Natural killer cell treated with Interleukin-12 subunit alpha and Interleukin-12 subunit beta and Interleukin-15 and Interleukin-18, amount 100 ng/mL, for 72 hours (primary cell): Measurements from ENCODE around the gene RPUSD4. TPM values are rescaled to one million over a fixed set of nuclear protein-coding genes. Genes with fewer than 3 reads are reported as not detected.

Experiments
- ATAC-seq, 2 donors: fragments of 150-1000 bp; cut with Tn5 transposase in 1 of 2; sonication (Bioruptor Pico), chemical (Tn5 transposase) in 1 of 2; 2 replicates each; pipeline ENCODE4 v1.10.0; 2021
- DNase-seq: peaks from one replicate; pipeline ENCODE4 v3.0.0; 2022; ENCODE audit warnings: low spot score
- H3K27ac Mint-ChIP-seq, 2 donors: 1 replicate in 1 of 2; 2 replicates in 1 of 2; pipeline ENCODE4 v1.8.0; 2022; ENCODE audit warnings: mixed read lengths in 2 of 2, mild to moderate bottlenecking in 1 of 2, moderate library complexity in 1 of 2
- H3K27me3 Mint-ChIP-seq, 2 donors: 1 replicate in 1 of 2; 2 replicates in 1 of 2; pipeline ENCODE4 v1.8.0; 2022; ENCODE audit warnings: mixed read lengths in 2 of 2
- H3K36me3 Mint-ChIP-seq: one replicate; pipeline ENCODE4 v1.8.0; 2022; ENCODE audit warnings: mixed read lengths
- H3K4me1 Mint-ChIP-seq, 2 donors: 1 replicate in 1 of 2; 2 replicates in 1 of 2; pipeline ENCODE4 v1.8.0; 2022; ENCODE audit warnings: low read depth in 2 of 2, mixed read lengths in 2 of 2, mild to moderate bottlenecking in 1 of 2
- H3K4me3 Mint-ChIP-seq: one replicate; pipeline ENCODE4 v1.8.0; 2022; ENCODE audit warnings: mixed read lengths
- H3K9me3 Mint-ChIP-seq: 2 replicates; pipeline ENCODE4 v1.8.0; 2022; ENCODE audit warnings: mixed read lengths
- total RNA-seq, 2 donors: library from RNA; stranded (reverse); gene quantifications; one replicate each; pipeline ENCODE4 v1.2.3, GENCODE V29; 2022

RPUSD4 gene
- total RNA-seq, 2 donors from 2014 or later: 36.5 to 53.5 TPM

DNA sequence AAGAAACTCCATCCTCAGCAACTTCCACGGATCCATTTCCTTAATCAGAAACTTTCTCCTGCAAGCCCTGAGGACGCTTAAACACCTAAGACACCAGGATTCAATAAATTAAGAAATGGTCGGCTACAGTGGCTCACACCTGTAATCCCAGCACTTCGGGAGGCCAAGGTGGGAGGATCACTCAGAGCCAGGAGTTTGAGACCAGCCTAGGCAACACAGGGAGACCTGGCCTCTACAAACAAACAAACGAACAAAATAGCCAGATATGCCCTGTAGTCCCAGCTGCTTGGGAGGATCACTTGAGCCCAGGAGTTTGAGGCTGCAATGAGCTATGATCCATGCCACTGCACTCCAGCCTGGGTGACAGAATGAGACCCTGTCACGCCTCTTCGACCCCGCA is 46.7 kb downstream of the RPUSD4 start:
- Mint-ChIP-seq H3K36me3 (no peaks in the 10 kb centered on the region), H3K27ac (no peak overlapping the region), H3K4me3 (no peak overlapping the region), H3K9me3 (no peaks in the 10 kb centered on the region), H3K27me3 (peaks cover 0 to 10% of the 10 kb centered on the region in 2 donors), H3K4me1 (no peaks in the 10 kb centered on the region)
- ATAC-seq (no peak), DNase-seq (no peak)

- H3K27ac Mint-ChIP-seq: no peak overlapping the region
- no peaks in the 10 kb centered on the region for H3K36me3 Mint-ChIP-seq
- ATAC-seq (no peak), DNase-seq (no peak)
- H3K4me3 Mint-ChIP-seq: no peak overlapping the region
- no peaks in the 10 kb centered on the region for H3K4me1 Mint-ChIP-seq
- H3K27me3 Mint-ChIP-seq: peaks cover 0 to 10% of the 10 kb centered on the region in 2 donors
- H3K9me3 Mint-ChIP-seq: no peaks in the 10 kb centered on the region
Measured at GRCh38 chr11:126163779-126164178, 47.7 kb downstream of the RPUSD4 start.

GRCh38 chr11:126163074-126163700 is 48.3 kb downstream of the RPUSD4 start:
- H3K36me3 Mint-ChIP-seq: no peaks in the 10 kb centered on the region
- H3K4me1 Mint-ChIP-seq: no peaks in the 10 kb centered on the region
- peaks cover 0 to 10% of the 10 kb centered on the region in 2 donors for H3K27me3 Mint-ChIP-seq
- DNase-seq (peak; percentile 5), ATAC-seq (no peak)
- H3K4me3 Mint-ChIP-seq: no peak overlapping the region
- no peaks in the 10 kb centered on the region for H3K9me3 Mint-ChIP-seq
- no peak overlapping the region for H3K27ac Mint-ChIP-seq

GRCh38 chr11:126162306-126163030 is 49.0 kb downstream of the RPUSD4 start:
- Mint-ChIP-seq H3K36me3 (no peaks in the 10 kb centered on the region), H3K27me3 (peaks cover 0 to 10% of the 10 kb centered on the region in 2 donors), H3K4me3 (no peak overlapping the region), H3K4me1 (no peaks in the 10 kb centered on the region), H3K27ac (no peak overlapping the region), H3K9me3 (no peaks in the 10 kb centered on the region)
- ATAC-seq (no peak), DNase-seq (peak; percentile 51)

GRCh38 chr11:126161023-126161391 is 50.4 kb downstream of the RPUSD4 start:
- Mint-ChIP-seq H3K4me3 (no peak overlapping the region), H3K27ac (no peak overlapping the region), H3K27me3 (peaks cover 0 to 6% of the 10 kb centered on the region in 2 donors), H3K9me3 (no peaks in the 10 kb centered on the region), H3K36me3 (no peaks in the 10 kb centered on the region), H3K4me1 (no peaks in the 10 kb centered on the region)
- DNase-seq (peak; percentile 49), ATAC-seq (no peak)

DNA sequence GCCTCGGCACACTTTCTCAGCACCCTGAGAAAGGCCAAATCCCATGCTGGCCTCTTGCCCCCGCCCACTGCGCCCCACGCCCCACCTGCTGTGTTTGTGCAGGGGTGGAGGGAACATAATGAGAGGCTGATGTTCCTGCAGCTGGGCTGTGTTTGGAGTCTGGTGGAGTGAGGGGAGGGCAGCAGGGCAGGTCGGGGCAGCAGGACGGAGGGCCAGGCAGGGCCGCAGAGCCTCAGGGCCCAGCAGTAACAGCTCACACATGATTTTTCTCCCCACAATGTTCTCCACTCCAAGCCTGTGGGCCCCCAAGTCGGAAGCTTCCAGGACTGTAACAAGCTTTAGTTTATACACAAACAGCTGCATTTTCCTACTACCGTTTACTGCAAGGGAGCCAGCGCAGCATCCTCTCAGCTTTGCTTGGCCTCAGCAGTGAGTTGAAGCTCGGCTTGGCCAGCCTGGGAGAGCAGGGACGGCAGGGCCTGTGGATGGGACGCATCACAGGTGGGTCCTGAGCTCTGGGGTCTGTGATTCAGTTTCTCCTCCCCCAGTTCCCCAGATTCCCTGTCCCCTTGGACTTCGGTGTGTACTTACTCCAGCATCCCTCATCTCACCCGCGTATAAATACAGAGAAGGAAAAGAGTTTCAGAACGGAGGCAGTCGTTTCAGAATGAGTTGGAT is 51.0 kb downstream of the RPUSD4 start:
- Mint-ChIP-seq H3K4me3 (no peak overlapping the region), H3K9me3 (no peaks in the 10 kb centered on the region), H3K4me1 (no peaks in the 10 kb centered on the region), H3K27me3 (peaks cover 3 to 4% of the 10 kb centered on the region in 2 donors), H3K27ac (no peak overlapping the region), H3K36me3 (no peaks in the 10 kb centered on the region)
- ATAC-seq: no peak
- peak; percentile 59 for DNase-seq

DNA sequence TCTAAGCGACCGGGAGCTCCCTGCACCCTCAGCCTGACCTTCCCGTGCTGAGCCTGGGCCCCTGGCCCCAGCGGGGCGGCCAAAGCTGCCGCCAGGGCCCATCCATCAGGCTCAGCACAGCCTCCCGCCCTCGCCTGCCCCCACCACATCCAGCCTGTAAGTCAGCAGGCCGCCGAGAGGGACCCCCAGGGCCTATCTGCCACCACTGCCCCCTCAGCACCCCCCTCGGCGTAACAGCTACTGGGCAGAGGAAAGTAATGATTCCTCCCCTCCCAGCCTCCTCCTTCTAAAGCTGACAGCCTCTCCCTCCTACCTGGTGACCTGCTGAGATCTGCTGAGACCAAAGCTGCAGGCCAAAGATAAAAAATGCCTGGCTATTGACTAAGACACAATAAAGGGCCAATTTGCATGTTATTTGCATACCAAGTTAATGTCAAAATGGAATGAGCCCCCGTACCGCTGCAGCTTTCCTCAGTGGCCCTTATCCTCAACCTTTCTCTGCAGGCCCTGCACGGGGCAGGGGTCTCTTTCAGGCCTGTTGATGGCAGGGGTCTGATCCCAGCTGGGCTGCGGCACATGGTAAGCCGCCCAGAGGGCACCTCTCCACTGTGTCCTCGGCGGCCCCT is 51.6 kb downstream of the RPUSD4 start:
- no peaks in the 10 kb centered on the region for H3K4me1 Mint-ChIP-seq
- H3K27me3 Mint-ChIP-seq: peaks cover 2 to 6% of the 10 kb centered on the region in 2 donors
- DNase-seq: peak; percentile 56
- no peaks in the 10 kb centered on the region for H3K9me3 Mint-ChIP-seq
- no peaks in the 10 kb centered on the region for H3K36me3 Mint-ChIP-seq
- H3K4me3 Mint-ChIP-seq: no peak overlapping the region
- H3K27ac Mint-ChIP-seq: no peak overlapping the region
- ATAC-seq: peak in 1 of 2 donors; percentile 22

GRCh38 chr11:126158054-126158791 is 53.2 kb downstream of the RPUSD4 start:
- ATAC-seq: no peak
- H3K4me1 Mint-ChIP-seq: no peaks in the 10 kb centered on the region
- no peaks in the 10 kb centered on the region for H3K36me3 Mint-ChIP-seq
- H3K4me3 Mint-ChIP-seq: no peak overlapping the region
- peak; percentile 2 for DNase-seq
- peaks cover 2 to 6% of the 10 kb centered on the region in 2 donors for H3K27me3 Mint-ChIP-seq
- no peaks in the 10 kb centered on the region for H3K9me3 Mint-ChIP-seq
- no peak overlapping the region for H3K27ac Mint-ChIP-seq

GRCh38 chr11:126157326-126158030 is 54.0 kb downstream of the RPUSD4 start:
- Mint-ChIP-seq H3K9me3 (no peaks in the 10 kb centered on the region), H3K4me3 (no peak overlapping the region), H3K36me3 (peaks cover under 1% of the 10 kb centered on the region), H3K27me3 (peaks cover 2 to 7% of the 10 kb centered on the region in 2 donors), H3K27ac (no peak overlapping the region), H3K4me1 (no peaks in the 10 kb centered on the region)
- ATAC-seq (no peak), DNase-seq (peak; percentile 22)

GRCh38 chr11:126156814-126157213 is 54.6 kb downstream of the RPUSD4 start:
- Mint-ChIP-seq H3K4me1 (no peaks in the 10 kb centered on the region), H3K9me3 (peaks cover 5% of the 10 kb centered on the region), H3K4me3 (no peak overlapping the region), H3K27me3 (peaks cover 5 to 14% of the 10 kb centered on the region in 2 donors), H3K36me3 (peaks cover 7% of the 10 kb centered on the region), H3K27ac (no peak overlapping the region)
- ATAC-seq: no peak
- no peak for DNase-seq

- Mint-ChIP-seq H3K27ac (no peak overlapping the region), H3K4me3 (no peak overlapping the region), H3K27me3 (peaks cover 5 to 15% of the 10 kb centered on the region in 2 donors), H3K36me3 (peaks cover 7% of the 10 kb centered on the region), H3K9me3 (peaks cover 5% of the 10 kb centered on the region), H3K4me1 (no peaks in the 10 kb centered on the region)
- ATAC-seq (no peak), DNase-seq (no peak)
Measured at GRCh38 chr11:126155402-126156187, 55.9 kb downstream of the RPUSD4 start.

GRCh38 chr11:126154691-126155090 is 56.8 kb downstream of the RPUSD4 start:
- Mint-ChIP-seq H3K27ac (no peak overlapping the region), H3K4me1 (no peaks in the 10 kb centered on the region), H3K4me3 (no peak overlapping the region), H3K27me3 (peaks cover 5 to 22% of the 10 kb centered on the region in 2 donors), H3K9me3 (peaks cover 5% of the 10 kb centered on the region), H3K36me3 (peaks cover 7% of the 10 kb centered on the region)
- DNase-seq (peak; percentile 10), ATAC-seq (no peak)
